K562 (cell line): ENCODE data around the gene ELF2. TPM values are rescaled to one million over a fixed set of nuclear protein-coding genes. Genes with fewer than 3 reads are reported as not detected.

ENCODE experiments used
- FOXA3 ChIP-seq, 2 experiments: fragments of 450-650 bp in 1 of 2; sonication (generic) in 1 of 2; formaldehyde crosslinking; IDR thresholded peaks in 1 of 2; conservative IDR thresholded peaks in 1 of 2; 2 replicates each; pipeline versions ENCODE4 v1.4.0 to v1.8.0; 2020 to 2022; ENCODE audit warnings: mild to moderate bottlenecking in 2 of 2, missing genetic modification reagents in 1 of 2
- GTF2E2 ChIP-seq: fragments of 200-800 bp; sonication (Bioruptor generic); IDR thresholded peaks from 2 replicates; pipeline ENCODE4 v1.6.1; 2016; ENCODE audit warnings: missing genetic modification characterization, missing compliant biosample characterization
- JUN ChIP-seq, 2 experiments: sonication (generic) in 1 of 2; formaldehyde crosslinking in 1 of 2; IDR thresholded peaks; 2 replicates each; pipeline versions ENCODE4 v1.6.1 to v1.8.0; 2012 to 2022; ENCODE audit warnings: borderline replicate concordance in 2 of 2, mild to moderate bottlenecking in 2 of 2, improper control_type of control experiment in 1 of 2, low read depth in 1 of 2, low read length in 1 of 2, missing genetic modification reagents in 1 of 2
- KLF16 ChIP-seq: IDR thresholded peaks from 2 replicates; pipeline ENCODE4 v1.6.1; 2016; ENCODE audit warnings: antibody characterized with exemption
- MYC ChIP-seq, 2 experiments: fragments of 250-450 bp in 1 of 2; sonication (Bioruptor Pico) in 1 of 2; IDR thresholded peaks; 2 replicates each; pipeline versions ENCODE4 v1.5.1 to v1.6.1; 2012 to 2021; ENCODE audit warnings: low read depth in 2 of 2, borderline replicate concordance in 1 of 2, improper control_type of control experiment in 1 of 2, low read length in 1 of 2, mild to moderate bottlenecking in 1 of 2, moderate library complexity in 1 of 2
- POLR2AphosphoS5 ChIP-seq: IDR thresholded peaks from 2 replicates; pipeline ENCODE4 v1.6.1; 2011; ENCODE audit warnings: mild to moderate bottlenecking, low read depth, low read length, moderate library complexity; ENCODE audit not compliant: control insufficient read depth, insufficient read depth
- POLR2H ChIP-seq: IDR thresholded peaks from 2 replicates; pipeline ENCODE4 v1.6.1; 2016; ENCODE audit warnings: missing genetic modification characterization, low read depth, mild to moderate bottlenecking, control low read depth, missing compliant biosample characterization, moderate library complexity
- TBP ChIP-seq: optimal IDR thresholded peaks from 2 replicates; pipeline ENCODE3; 2011; ENCODE audit warnings: low read depth, low read length, improper control_type of control experiment
- ZBTB33 ChIP-seq: sonication (generic); formaldehyde crosslinking; IDR thresholded peaks from 2 replicates; pipeline ENCODE4 v1.8.1; 2023; ENCODE audit warnings: mild to moderate bottlenecking, missing genetic modification reagents
- polyA plus RNA-seq, 8 experiments: library from polyadenylated mRNA; depleted of rRNA in 4 of 8; stranded (reverse) in 5 of 8; unstranded in 3 of 8; fragments of >200 nt; fragmentation: Nextera tagmentation in 2 of 8; fragmentation: Illumina TruSeq in 1 of 8; extraction: Ambion mirVana in 2 of 8; extraction: Trizol in 1 of 8; gene quantifications; 2 replicates each; pipeline versions ENCODE4 v1.2.1 to v1.2.3, GENCODE V29; 2011 to 2014; ENCODE audit warnings: inconsistent platforms in 1 of 8, missing spikeins in 1 of 8
- total RNA-seq, 7 experiments: library from RNA; depleted of rRNA in 6 of 7; stranded (reverse); fragments of >200 nt in 6 of 7; fragmentation: Illumina TruSeq in 2 of 7; extraction: Trizol in 2 of 7; gene quantifications; 2 replicates each; pipeline versions ENCODE4 v1.2.1 to v1.2.3, GENCODE V29; 2011 to 2021; ENCODE audit warnings: low replicate concordance in 1 of 7
- TF ChIP-seq, protein P1 (sequence below): fragments of 250-450 bp; sonication (Bioruptor Pico); IDR thresholded peaks from 2 replicates; pipeline ENCODE4 v1.4.0; 2020

The ELF2 gene
- total and polyA plus RNA-seq, 9 of the 15 experiments (the other 6 are each of a cell fraction or from before 2014, with no cell fraction given), result 9.4 to 58.7 (median 41.6) TPM

GRCh38 chr4:139177869-139178619 lies 1.0 kb upstream of the ELF2 start (continued):
- TF ChIP-seq JUN (IDR thresholded peaks at IDR 0.05; ENCODE audit: borderline replicate concordance, low read depth, low read length) (no peak), JUN (CRISPR knock-in tag; IDR thresholded peaks at IDR 0.05; ENCODE audit: borderline replicate concordance) (peak; percentile 86; the same call in 1 of the 2 replicates), TBP (peak; percentile 70), POLR2AphosphoS5 (peak; percentile 82), ZBTB33 (CRISPR knock-in tag) (peak; percentile 77), KLF16 (peak; percentile 94), MYC (IDR thresholded peaks at IDR 0.05; ENCODE audit: low read depth, low read length) (peak; percentile 80; the same call in 1 of the 2 replicates), MYC (CRISPR knock-in tag; IDR thresholded peaks at IDR 0.05; ENCODE audit: borderline replicate concordance, low read depth) (peak; percentile 78; the same call in 1 of the 2 replicates), FOXA3 (CRISPR knock-in tag; conservative IDR thresholded peaks at IDR 0.05 in 1 of 2, IDR thresholded peaks at IDR 0.05 in 1 of 2) (peak in 1 of 2 experiments; percentile 42; a peak in 1 of 4 replicates), GTF2E2 (peak; percentile 74; the same call in 1 of the 2 replicates), POLR2H (peak; percentile 83)
- TF ChIP-seq, protein P1, sequence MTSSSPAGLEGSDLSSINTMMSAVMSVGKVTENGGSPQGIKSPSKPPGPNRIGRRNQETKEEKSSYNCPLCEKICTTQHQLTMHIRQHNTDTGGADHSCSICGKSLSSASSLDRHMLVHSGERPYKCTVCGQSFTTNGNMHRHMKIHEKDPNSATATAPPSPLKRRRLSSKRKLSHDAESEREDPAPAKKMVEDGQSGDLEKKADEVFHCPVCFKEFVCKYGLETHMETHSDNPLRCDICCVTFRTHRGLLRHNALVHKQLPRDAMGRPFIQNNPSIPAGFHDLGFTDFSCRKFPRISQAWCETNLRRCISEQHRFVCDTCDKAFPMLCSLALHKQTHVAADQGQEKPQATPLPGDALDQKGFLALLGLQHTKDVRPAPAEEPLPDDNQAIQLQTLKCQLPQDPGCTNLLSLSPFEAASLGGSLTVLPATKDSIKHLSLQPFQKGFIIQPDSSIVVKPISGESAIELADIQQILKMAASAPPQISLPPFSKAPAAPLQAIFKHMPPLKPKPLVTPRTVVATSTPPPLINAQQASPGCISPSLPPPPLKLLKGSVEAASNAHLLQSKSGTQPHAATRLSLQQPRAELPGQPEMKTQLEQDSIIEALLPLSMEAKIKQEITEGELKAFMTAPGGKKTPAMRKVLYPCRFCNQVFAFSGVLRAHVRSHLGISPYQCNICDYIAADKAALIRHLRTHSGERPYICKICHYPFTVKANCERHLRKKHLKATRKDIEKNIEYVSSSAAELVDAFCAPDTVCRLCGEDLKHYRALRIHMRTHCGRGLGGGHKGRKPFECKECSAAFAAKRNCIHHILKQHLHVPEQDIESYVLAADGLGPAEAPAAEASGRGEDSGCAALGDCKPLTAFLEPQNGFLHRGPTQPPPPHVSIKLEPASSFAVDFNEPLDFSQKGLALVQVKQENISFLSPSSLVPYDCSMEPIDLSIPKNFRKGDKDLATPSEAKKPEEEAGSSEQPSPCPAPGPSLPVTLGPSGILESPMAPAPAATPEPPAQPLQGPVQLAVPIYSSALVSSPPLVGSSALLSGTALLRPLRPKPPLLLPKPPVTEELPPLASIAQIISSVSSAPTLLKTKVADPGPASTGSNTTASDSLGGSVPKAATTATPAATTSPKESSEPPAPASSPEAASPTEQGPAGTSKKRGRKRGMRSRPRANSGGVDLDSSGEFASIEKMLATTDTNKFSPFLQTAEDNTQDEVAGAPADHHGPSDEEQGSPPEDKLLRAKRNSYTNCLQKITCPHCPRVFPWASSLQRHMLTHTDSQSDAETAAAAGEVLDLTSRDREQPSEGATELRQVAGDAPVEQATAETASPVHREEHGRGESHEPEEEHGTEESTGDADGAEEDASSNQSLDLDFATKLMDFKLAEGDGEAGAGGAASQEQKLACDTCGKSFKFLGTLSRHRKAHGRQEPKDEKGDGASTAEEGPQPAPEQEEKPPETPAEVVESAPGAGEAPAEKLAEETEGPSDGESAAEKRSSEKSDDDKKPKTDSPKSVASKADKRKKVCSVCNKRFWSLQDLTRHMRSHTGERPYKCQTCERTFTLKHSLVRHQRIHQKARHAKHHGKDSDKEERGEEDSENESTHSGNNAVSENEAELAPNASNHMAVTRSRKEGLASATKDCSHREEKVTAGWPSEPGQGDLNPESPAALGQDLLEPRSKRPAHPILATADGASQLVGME (CRISPR knock-in tag), result 0 out of 2 replicates have a peak, but pooled peaks have one; percentile 17
